Mucosa of stomach (tissue), 1 donor: ENCODE measurements around the gene NUDT8.

Experiments
- H3K27me3 ChIP-seq: one replicate; pipeline ENCODE4 v1.7.0; 2013; ENCODE audit warnings: mild to moderate bottlenecking, low read length; ENCODE audit not compliant: control insufficient read depth, insufficient read depth
- H3K36me3 ChIP-seq: one replicate; pipeline ENCODE4 v1.7.0; 2013; ENCODE audit warnings: low read length; ENCODE audit not compliant: control insufficient read depth, insufficient read depth
- H3K4me1 ChIP-seq: one replicate; pipeline ENCODE4 v1.7.0; 2013; ENCODE audit warnings: mild to moderate bottlenecking, low read length; ENCODE audit not compliant: control insufficient read depth, insufficient read depth
- H3K4me3 ChIP-seq: one replicate; pipeline ENCODE4 v1.7.0; 2013; ENCODE audit warnings: low read length
- H3K9ac ChIP-seq: one replicate; pipeline ENCODE4 v1.7.0; 2013; ENCODE audit warnings: mild to moderate bottlenecking, low read length, moderate library complexity
- H3K9me3 ChIP-seq: one replicate; pipeline ENCODE4 v1.7.0; 2013; ENCODE audit warnings: mild to moderate bottlenecking, low read length, moderate library complexity; ENCODE audit not compliant: control insufficient read depth
- donor health status: Pancreatic carcinoma.

Gene NUDT8, protein sequence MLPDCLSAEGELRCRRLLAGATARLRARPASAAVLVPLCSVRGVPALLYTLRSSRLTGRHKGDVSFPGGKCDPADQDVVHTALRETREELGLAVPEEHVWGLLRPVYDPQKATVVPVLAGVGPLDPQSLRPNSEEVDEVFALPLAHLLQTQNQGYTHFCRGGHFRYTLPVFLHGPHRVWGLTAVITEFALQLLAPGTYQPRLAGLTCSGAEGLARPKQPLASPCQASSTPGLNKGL

DNA sequence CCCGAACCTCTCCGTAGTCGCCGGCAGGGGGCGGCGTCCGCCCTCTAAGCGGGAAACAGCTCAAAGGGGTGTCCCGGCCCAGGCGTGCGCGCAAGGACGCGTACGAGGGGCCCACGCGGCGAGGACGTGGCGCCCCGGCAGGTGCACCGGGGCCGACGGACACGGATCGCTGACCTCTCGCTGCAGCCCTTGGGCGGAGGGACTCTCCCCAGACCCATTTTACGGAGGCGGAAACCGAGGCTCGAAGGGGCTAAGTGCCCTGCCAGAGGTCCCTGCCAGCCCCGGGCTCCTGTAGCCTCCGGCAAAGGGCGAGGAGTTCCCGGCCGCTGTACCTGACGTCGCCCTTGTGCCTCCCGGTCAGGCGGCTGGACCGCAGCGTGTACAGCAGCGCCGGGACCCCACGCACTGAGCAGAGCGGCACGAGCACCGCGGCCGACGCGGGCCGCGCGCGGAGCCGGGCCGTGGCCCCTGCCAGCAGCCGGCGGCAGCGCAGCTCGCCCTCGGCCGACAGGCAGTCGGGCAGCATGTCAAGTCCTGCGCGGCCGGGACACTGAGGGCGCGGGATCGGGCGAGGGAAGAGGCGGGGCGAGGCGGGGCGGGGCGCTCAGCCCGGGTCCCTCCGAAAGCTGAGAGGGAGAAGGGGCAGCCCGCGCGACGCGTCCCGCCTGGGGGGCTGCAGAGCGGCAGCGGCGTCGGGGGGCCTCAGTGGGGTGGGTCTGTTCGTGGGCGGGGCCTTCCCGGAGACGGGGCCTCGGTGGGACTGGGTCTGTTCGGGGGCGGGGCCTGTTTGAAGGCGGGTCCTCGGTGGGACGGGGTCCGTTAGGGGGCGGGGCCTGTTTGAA, at the start of gene NUDT8:
TSS of gene NUDT8 (minus strand) at position 552 of the 842 bp plus-strand sequence. CDS start at position 526, 26 bp downstream.
- no peaks in the 10 kb centered on the region for H3K9me3 ChIP-seq
- peaks cover 47% of the 10 kb centered on the region for H3K4me1 ChIP-seq
- H3K27me3 ChIP-seq: no peaks in the 10 kb centered on the region
- peak within 1 kb of the TSS; percentile 45 for H3K4me3 ChIP-seq
- H3K36me3 ChIP-seq: no peaks in the 10 kb centered on the region
- H3K9ac ChIP-seq: peak within 1 kb of the TSS; percentile 79

DNA sequence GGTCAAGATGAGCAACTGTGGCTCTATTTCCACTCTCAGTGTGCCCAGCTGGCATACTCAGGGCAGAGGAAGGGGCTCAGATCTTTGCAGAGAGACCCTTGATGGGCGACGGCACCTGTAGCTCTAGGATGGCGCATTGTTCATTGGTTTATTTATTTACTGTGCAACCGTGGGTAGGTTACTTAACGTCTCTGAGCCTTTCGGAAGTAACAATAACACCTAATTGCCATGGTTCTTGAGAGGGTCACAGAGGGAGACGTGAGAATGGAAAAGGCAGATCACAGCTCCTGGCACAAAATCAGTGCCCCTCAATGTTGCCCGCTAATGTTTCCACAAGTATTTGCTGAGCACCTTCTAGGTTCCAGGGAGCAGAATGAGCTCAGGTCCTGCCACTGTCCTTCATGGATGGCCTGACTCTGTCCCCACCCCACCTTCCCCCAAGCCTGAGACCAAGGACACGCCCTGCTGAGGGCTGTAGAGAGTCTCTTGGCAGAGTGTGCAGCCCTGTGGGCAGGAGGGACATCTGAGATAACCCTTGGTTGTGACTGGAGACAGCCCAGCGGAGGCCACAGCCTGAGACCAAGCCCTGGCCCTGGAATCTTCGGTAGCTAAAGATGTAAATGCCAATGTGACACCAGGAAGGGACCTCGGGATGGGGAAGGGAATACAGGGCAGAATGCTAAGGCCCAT, 45.5 kb upstream of the NUDT8 start:
- Histone ChIP-seq H3K27me3 (no peaks in the 10 kb centered on the region), H3K4me1 (peaks cover 21% of the 10 kb centered on the region), H3K9me3 (no peaks in the 10 kb centered on the region), H3K9ac (peak overlapping the region; percentile 6), H3K36me3 (no peaks in the 10 kb centered on the region), H3K4me3 (no peak overlapping the region)

DNA sequence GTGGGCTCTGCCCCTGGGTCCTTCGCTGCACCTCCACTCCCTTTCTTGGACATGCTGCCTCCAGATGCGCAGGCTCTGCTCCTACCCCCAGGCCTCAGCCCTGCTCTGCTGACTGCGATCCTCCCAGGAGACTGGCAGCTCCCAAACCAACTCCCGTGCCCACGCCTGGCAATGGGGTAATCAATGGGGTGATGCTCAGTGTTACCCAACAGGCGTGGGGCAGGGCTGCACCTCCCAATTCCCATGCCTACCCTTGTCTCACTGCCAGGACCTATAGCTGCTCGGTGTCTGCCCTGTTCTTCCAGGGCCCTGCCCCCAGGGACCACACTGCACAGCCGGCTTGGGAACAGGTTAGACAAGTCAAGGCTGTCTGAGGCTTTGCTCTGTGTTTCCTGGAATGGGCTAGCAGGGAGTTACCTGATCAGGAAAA, 44.7 kb upstream of the NUDT8 start, which contains the start of gene ALDH3B2:
TSS of gene ALDH3B2 (minus strand) at position 182 of the 430 bp plus-strand sequence. CDS start 7,688 bp downstream, outside the sequence.
- peak within 1 kb of the TSS; percentile 6 for H3K9ac ChIP-seq
- no peaks in the 10 kb centered on the region for H3K27me3 ChIP-seq
- H3K4me1 ChIP-seq: peaks cover 21% of the 10 kb centered on the region
- H3K4me3 ChIP-seq: no peak within 1 kb of the TSS
- no peaks in the 10 kb centered on the region for H3K36me3 ChIP-seq
- no peaks in the 10 kb centered on the region for H3K9me3 ChIP-seq

DNA sequence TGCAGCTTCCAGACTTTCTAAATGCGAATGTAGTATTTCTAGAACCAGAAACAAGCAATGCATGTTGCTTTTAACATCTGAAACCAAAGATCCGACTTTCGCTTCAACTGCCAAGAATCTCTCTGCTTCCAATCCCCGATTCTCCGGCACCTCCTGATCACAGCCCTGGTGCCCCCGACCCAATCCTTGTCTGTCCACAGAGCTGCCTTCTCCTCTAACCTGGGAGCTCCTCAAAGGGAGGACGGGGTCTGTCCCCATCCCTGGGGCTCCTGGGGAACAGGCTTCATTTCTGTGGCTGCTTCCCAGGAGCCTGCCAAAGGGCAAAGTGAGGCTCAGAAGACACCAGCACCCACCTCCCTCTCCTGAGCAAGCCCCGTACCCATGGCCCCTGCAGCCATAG, 44.2 kb upstream of the NUDT8 start:
- Histone ChIP-seq H3K9ac (no peak overlapping the region), H3K4me3 (no peak overlapping the region), H3K9me3 (no peaks in the 10 kb centered on the region), H3K36me3 (no peaks in the 10 kb centered on the region), H3K4me1 (peaks cover 21% of the 10 kb centered on the region), H3K27me3 (peaks cover 2% of the 10 kb centered on the region)

DNA sequence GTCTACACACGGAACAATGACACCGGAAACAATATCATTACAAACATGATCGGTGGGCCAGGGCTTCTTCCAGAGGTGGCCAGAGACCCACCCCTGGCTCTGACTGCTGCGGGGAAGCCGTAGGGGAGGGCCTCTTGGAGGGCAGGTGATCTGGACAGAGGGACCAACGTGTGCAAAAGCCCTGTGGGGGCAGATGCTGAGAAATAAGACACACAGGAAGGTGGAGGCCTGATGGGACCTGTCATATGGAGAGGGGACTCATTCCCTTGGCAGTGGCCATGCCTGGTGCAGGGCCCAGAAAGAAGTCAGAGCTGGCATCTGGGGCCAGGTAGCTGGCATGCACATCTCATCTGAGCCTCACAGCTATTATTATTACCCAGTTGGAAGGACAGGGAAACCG, 43.6 kb upstream of the NUDT8 start:
- Histone ChIP-seq H3K4me3 (no peak overlapping the region), H3K9me3 (no peaks in the 10 kb centered on the region), H3K9ac (no peak overlapping the region), H3K36me3 (no peaks in the 10 kb centered on the region), H3K27me3 (peaks cover 4% of the 10 kb centered on the region), H3K4me1 (peaks cover 21% of the 10 kb centered on the region)

DNA sequence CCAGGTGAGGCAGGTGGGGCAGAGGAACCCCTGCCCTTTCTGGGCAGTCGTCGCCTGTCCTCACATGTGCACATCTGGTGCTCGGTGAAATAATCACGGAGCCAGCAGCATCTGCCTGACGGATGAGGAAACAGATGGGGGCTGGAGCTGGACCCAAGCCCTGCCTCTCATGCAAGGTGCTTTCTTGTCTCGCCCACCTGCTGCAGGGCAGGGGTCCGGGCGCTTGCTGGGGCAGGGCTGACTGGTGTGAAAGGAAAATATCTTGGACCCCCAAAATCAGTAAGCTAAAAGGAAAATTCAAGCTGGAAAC, 41.4 kb upstream of the NUDT8 start:
- Histone ChIP-seq H3K9ac (no peak overlapping the region), H3K4me1 (peaks cover 21% of the 10 kb centered on the region), H3K36me3 (no peaks in the 10 kb centered on the region), H3K9me3 (no peaks in the 10 kb centered on the region), H3K27me3 (peaks cover 4% of the 10 kb centered on the region), H3K4me3 (no peak overlapping the region)

DNA sequence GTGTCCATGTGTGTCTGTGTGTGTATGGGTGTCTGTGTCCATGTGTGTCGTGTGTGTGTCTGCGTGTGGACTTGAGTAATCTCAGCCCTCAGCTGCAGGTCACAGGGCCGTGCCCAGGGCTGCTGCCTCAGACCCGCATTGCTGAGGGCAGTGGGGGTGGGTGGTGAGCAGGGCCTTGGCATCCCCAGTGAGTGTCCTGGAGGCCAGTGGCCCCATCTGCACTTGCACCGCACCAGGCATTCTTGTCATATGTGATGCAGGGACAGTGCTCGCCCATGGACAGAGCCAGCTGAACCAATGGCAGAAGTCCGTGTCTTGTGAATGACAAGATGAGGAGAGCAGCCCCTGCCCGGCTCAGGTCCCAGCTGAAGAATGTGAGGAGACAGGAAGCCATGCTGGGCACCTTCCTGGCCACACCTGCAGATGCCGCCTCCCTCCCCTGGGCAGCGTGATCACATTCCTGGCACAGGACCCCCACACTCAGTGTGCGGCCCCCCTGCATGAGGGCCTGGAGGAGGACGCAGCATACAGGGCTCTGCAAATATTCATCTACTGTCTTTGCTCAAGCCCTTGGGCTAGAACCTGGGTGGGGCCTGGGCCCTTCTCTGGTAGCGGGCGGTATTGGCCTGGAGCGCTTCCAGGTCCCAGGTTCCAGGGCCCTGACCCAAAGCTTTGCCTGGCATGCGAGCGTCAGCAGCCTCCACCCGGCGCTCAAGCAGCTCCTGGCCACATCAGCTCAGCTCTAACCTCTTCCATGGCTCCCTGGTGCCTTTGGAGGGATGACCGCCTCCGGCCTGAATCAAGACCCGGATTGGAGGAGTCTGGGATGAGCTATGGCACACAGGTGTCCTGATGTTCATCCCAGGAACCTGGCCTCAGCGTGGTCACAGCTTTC, 40.8 kb upstream of the NUDT8 start:
- H3K4me1 ChIP-seq: peaks cover 24% of the 10 kb centered on the region
- peaks cover 4% of the 10 kb centered on the region for H3K27me3 ChIP-seq
- H3K9me3 ChIP-seq: no peaks in the 10 kb centered on the region
- H3K36me3 ChIP-seq: no peaks in the 10 kb centered on the region
- no peak overlapping the region for H3K9ac ChIP-seq
- H3K4me3 ChIP-seq: no peak overlapping the region

DNA sequence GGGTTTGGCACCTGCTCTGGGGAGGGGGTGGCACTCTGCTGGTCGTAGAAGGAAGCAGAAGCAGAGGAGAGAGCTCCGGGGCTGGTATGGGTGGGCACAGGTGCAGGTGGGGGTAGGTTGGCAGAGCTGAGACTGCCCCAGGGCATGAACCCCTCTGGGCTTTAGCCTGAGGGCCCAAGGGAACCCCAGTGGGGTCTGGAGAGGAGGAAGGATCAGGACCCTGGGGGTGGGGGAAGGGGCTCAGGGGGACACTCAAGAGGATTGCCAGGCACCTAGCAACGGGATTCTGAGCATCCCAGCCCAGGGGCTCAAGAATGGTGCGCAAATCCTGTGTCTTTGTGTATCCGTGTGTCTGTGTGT, 38.4 kb upstream of the NUDT8 start:
- Histone ChIP-seq H3K36me3 (no peaks in the 10 kb centered on the region), H3K9me3 (no peaks in the 10 kb centered on the region), H3K4me3 (no peak overlapping the region), H3K9ac (no peak overlapping the region), H3K4me1 (peaks cover 6% of the 10 kb centered on the region), H3K27me3 (peaks cover 4% of the 10 kb centered on the region)

DNA sequence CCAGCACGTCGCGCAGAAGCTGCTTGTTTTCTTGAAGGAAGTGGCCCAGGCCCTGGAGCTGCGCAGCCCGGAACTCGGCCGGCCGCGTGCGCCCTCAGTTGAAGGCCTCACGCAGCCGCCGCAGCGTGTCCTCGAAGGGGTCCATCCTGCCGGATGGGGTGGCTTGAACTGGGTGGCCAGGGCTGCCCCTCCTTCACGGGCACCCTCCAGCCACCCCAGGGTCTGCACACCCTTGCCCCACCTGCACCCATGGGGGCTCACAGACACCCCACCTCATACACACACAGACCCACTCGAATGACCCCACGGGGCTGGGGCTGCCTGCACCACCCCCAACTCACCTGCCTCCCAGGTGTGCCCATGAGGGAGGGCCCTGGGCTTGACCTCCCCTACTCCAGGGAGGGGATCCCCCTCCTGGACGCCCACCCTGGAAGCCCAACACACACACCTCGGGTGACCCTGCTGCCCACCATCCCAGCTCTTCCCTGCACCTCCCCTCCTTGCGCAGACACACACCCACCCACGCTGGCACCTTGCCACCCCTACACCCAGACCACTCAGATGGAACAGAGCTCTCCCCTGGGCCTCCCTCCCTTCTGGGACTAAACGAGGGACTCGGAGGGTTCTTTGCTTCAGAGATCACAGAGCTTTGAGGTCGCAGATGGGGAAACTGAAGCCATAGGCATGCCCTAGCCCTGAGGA, 37.9 kb upstream of the NUDT8 start:
- Histone ChIP-seq H3K27me3 (peaks cover 4% of the 10 kb centered on the region), H3K9me3 (no peaks in the 10 kb centered on the region), H3K4me1 (peaks cover 6% of the 10 kb centered on the region), H3K36me3 (no peaks in the 10 kb centered on the region), H3K9ac (no peak overlapping the region), H3K4me3 (no peak overlapping the region)

DNA sequence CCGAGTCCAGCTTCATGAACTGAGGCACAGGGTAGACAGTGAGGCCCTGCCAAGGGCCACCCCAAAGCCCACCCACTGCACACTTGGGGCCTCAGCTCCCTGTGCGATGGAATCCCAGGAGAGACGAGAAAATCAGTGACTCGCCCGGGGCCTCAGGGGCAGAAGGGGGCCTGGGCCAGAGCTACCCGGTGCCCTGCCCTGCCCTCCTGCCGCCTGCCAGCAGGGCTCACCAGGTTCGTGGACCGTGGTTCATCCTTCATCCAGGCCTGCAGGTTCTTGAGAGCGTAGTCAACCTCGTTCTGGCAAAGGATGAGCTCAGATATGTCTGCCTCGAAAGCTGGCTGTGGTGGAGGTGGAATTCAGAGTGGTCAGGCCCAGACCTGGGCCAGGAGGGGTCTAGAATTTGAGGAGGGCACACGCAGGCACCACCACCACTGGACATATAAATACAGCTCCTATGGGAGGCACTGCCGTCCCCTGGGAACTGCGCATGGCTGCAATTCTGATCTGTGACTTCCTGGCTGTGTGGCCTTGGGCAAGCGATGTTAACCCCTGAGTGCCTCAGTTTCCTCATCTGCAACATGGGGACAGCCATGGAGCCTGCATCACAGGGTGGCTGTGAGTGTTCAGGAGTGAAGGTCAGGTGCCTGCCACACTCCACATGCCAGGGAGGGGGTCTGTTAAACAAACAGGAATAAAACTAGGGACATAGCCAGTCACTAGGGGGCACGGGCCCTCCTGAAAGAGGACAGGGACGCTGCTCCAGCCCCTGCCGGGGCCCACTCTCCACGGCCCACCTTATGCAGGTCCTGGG, 37.1 kb upstream of the NUDT8 start:
- H3K4me3 ChIP-seq: no peak overlapping the region
- H3K36me3 ChIP-seq: no peaks in the 10 kb centered on the region
- peaks cover 6% of the 10 kb centered on the region for H3K4me1 ChIP-seq
- peaks cover 4% of the 10 kb centered on the region for H3K27me3 ChIP-seq
- H3K9me3 ChIP-seq: no peaks in the 10 kb centered on the region
- H3K9ac ChIP-seq: no peak overlapping the region
